Panc1 (cell line): Measurements from ENCODE around the gene CEP41.

ENCODE experiments used
- CTCF ChIP-seq: fragments of 450-650 bp; IDR thresholded peaks from 2 replicates; pipeline ENCODE4 v1.5.1; 2017; ENCODE audit warnings: mild to moderate bottlenecking
- POLR2AphosphoS5 ChIP-seq: IDR thresholded peaks from 2 replicates; pipeline ENCODE4 v1.6.1; 2012; ENCODE audit warnings: mild to moderate bottlenecking, low read depth, low read length, moderate library complexity
- REST ChIP-seq, 2 experiments: IDR thresholded peaks; 2 replicates each; pipeline ENCODE4 v1.6.1; 2011 to 2012; ENCODE audit warnings: low read depth in 2 of 2, control low read depth in 1 of 2, low read length in 1 of 2, mild to moderate bottlenecking in 1 of 2, moderate library complexity in 1 of 2; ENCODE audit not compliant: insufficient read depth in 1 of 2

- no peak for TF ChIP-seq POLR2AphosphoS5
- no peak for TF ChIP-seq CTCF
- no peak for TF ChIP-seq REST (IDR thresholded peaks at IDR 0.05; ENCODE audit: insufficient read depth in 1 of 2, low read depth in 2 of 2, low read length in 1 of 2)
These were observed 10.7 kb downstream of the CEP41 start for GRCh38 chr7:130430115-130430514.
